ENCODE results near the gene CLCN6.

- TF ChIP-seq POLR2A (IDR thresholded peaks at IDR 0.05; ENCODE audit: low read depth, low read length) (no peak), PAX5 (IDR thresholded peaks at IDR 0.05; ENCODE audit: insufficient read depth, low read length, severe bottlenecking) (no peak), POLR2AphosphoS5 (IDR thresholded peaks at IDR 0.05; ENCODE audit: low read depth, low read length) (0 out of 2 replicates have a peak, but pooled peaks have one; percentile 33), TAF1 (IDR thresholded peaks at IDR 0.05; ENCODE audit: low read depth, low read length) (no peak)
These were observed 32.6 kb downstream of the CLCN6 start for GRCh38 chr1:11838349-11839272.
